NCI-H345 (cell line): ENCODE results near the gene C2orf92.

Source experiments
- DNase-seq: peaks from one replicate; lab custom pipeline; 2025; lab: John Stamatoyannopoulos, UW

Gene C2orf92

GRCh38 chr2:97730245-97730644 lies 60.7 kb downstream of the C2orf92 start:
- no peak for DNase-seq

GRCh38 chr2:97731274-97732020 lies 61.9 kb downstream of the C2orf92 start:
- DNase-seq, result no peak

GRCh38 chr2:97732436-97733340 lies 63.2 kb downstream of the C2orf92 start:
- DNase-seq, result no peak

- no peak for DNase-seq
Observed at GRCh38 chr2:97733341-97734035, 64.0 kb downstream of the C2orf92 start.

GRCh38 chr2:97734061-97735051 lies 64.8 kb downstream of the C2orf92 start:
- no peak for DNase-seq

GRCh38 chr2:97735161-97735561 lies 65.6 kb downstream of the C2orf92 start:
- DNase-seq, result no peak

GRCh38 chr2:97736185-97736584 lies 66.7 kb downstream of the C2orf92 start:
- DNase-seq, result no peak

GRCh38 chr2:97736608-97737330 lies 67.3 kb downstream of the C2orf92 start:
- no peak for DNase-seq

GRCh38 chr2:97737421-97738178 lies 68.1 kb downstream of the C2orf92 start:
- no peak for DNase-seq

- DNase-seq, result no peak
Observed at GRCh38 chr2:97738179-97739019, 68.9 kb downstream of the C2orf92 start.

GRCh38 chr2:97739020-97739892 lies 69.7 kb downstream of the C2orf92 start:
- DNase-seq, result no peak

GRCh38 chr2:97739893-97740245 lies 70.4 kb downstream of the C2orf92 start:
- peak; percentile 48 for DNase-seq

- peak; percentile 87 for DNase-seq
Observed at GRCh38 chr2:97740590-97741182, 71.2 kb downstream of the C2orf92 start.

GRCh38 chr2:97741251-97741650 lies 71.7 kb downstream of the C2orf92 start:
- DNase-seq, result no peak

- DNase-seq, result no peak
Observed at GRCh38 chr2:97741686-97742085, 72.2 kb downstream of the C2orf92 start.

- no peak for DNase-seq
Observed at GRCh38 chr2:97742381-97742847, 72.9 kb downstream of the C2orf92 start.

GRCh38 chr2:97743913-97744312 lies 74.4 kb downstream of the C2orf92 start:
- no peak for DNase-seq
